GM19023 (cell line): Measurements from ENCODE around the gene RBFA.

Experiments
- ATAC-seq: cut with Tn5 transposase; IDR thresholded peaks from one replicate; pipeline ENCODE4 v1.9.1; 2021; ENCODE audit warnings: mild to moderate bottlenecking, moderate library complexity; ENCODE audit not compliant: unreplicated experiment

RBFA gene

DNA sequence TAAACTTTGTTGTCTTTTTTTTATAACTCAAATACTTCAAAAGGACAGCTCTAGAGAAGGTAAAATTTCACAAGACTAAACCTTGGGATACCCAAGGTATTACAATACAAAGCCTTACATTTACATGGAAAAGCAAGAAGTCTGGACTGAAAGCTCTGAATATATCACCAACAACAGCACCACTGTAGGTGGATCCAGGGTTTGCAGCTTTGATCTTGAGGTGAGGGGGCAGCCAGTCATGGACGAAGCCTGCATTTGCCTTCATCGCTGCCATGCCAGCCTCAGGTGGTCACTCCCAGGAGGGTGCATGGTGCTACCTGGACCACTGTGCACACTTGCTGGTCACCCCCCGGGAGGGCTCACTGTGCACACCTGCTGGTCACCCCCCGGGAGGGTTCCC is 36.6 kb downstream of the RBFA start:
- ATAC-seq, result no peak

DNA sequence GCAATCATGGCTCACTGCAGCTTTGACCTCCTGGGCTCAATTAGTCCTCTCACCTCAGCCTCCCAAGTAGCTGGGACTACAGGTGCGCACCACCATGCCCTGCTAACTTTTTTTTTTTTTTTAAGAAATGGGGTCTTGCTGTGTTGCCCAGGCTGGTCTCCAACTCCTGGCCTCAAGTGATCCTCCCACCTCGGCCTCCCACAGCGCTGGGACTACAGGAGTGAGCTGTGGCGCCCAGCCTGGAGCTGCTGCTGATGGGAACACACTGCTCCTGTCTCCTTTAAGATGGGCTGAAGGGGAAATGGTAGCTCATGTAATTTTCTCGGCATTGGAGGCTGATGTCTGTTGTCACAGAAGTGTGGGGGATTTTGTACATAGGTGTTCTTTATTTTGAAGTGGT is 39.9 kb downstream of the RBFA start:
- ATAC-seq, result no peak

DNA sequence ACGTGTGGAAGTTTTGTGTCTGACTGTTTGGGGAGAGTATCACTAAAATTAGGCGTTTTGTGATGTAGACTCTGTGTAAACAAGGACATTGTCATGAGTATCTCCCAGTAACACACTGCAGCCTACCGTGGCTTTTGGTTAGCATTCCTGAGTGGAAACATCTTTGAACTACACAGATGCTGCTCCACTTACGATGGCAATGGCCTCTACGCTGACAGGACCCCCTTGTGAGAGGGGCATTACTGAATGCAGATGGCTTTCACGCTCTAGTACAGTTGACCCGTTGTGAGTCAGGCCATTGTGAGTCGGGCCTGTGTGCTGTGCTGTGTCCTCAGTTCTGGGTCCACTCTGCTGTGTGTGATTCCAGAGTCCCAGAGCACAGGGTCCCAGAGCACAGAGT is 40.5 kb downstream of the RBFA start:
- ATAC-seq, result no peak

DNA sequence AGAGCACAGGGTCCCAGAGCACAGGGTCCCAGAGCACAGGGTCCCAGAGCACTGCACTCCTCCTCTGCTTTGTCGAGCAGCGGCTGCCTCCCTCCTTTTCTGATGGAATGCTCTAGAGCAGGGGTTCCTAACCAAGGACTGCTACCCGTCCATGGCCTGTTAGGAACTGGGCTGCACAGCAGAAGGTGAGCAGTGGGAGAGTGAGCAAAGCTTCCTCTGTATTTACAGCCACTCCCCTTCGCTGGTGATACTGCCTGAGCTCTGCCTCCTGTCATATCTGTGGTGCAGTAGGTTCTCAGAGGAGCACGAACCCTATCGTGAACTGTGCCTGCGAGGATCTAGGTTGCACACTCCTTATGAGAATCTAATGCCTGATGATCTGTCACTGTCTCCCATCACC is 41.7 kb downstream of the RBFA start:
- no peak for ATAC-seq

DNA sequence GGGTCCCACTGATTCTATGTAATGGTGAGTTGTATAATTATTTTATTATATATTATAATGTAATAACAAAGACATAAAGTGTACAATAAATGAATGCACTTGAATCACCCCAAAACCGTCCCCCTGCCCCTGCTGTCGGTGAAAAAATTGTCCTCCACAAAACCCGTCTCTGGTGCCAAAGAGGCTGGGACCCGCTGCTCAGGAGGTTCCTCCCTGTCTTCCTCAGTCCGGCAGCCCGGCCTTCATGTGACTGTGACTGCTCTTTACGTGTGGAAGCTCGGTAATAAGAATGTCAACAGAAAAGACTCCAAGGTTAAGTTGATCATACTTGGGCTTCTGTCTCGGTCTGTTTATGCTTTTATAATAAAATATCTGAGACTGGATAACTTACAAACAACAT is 42.1 kb downstream of the RBFA start:
- ATAC-seq, result no peak

DNA sequence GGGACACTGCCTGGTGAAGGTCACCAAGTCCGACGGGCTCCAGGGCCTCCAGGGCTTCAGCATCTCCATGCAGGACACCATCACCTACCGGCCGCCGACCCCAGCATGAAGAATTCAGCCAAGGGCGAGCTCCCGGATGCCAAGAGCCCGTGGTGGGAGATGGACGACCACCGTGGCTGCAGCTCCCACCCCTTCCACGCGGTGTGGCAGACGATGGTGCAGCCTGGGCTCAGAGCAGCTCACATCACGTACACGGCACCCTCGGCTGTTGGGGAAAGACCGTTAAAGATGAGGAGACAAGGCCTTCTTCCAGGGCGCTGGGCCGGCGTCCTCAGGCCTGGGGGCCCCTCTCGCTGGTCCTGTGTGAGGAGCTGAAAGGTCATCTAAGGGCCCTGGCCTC is 43.6 kb downstream of the RBFA start:
- ATAC-seq, result no peak
